HG02970 (cell line): ENCODE results near the gene DISP3.

Experiments used
- ATAC-seq: cut with Tn5 transposase; IDR thresholded peaks from one replicate; pipeline ENCODE4 v1.9.1; 2021; ENCODE audit warnings: mild to moderate bottlenecking, moderate library complexity, moderate number of reproducible peaks; ENCODE audit not compliant: unreplicated experiment, low FRiP score

Gene DISP3

GRCh38 chr1:11526071-11526895, 47.3 kb downstream of the DISP3 start:
- ATAC-seq = no peak

GRCh38 chr1:11527541-11528452, 48.8 kb downstream of the DISP3 start:
- no peak for ATAC-seq

DNA sequence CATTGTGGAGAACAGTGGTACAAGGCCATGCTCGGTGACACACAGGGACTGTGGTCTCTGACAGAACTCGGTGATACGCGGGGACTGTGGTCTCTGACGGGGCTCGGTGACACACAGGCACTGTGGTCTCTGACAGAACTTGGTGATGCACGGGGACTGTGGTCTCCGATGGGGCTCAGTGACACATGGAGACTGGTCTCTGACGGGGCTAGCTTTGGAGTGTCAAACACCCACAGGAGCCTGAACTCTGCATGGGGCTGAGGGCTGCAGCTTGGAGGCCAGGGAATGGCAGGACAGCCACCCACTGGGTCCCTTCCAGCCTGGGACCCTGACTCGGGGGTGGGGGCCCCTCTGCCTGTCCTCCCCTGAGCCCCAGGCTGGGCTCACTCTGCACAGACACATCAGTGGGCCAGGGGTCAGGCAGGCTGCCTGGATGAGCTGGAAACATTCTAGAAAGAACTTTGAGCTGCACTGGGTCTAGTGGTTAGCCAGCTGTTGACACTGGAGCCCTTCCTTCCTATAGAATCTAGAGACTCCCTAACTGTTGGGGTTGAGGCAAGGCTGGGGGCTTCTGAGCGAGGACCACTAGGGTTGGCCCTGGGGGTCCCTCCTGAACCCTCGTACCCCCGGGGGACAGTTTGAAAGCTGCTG, 49.8 kb downstream of the DISP3 start:
- ATAC-seq = no peak

GRCh38 chr1:11529330-11529729, 50.4 kb downstream of the DISP3 start:
- no peak for ATAC-seq

GRCh38 chr1:11529763-11530730, 51.1 kb downstream of the DISP3 start:
- ATAC-seq = no peak

GRCh38 chr1:11530731-11531311, 51.9 kb downstream of the DISP3 start:
- no peak for ATAC-seq

- no peak for ATAC-seq
Observed at GRCh38 chr1:11531314-11531870, 52.4 kb downstream of the DISP3 start.

DNA sequence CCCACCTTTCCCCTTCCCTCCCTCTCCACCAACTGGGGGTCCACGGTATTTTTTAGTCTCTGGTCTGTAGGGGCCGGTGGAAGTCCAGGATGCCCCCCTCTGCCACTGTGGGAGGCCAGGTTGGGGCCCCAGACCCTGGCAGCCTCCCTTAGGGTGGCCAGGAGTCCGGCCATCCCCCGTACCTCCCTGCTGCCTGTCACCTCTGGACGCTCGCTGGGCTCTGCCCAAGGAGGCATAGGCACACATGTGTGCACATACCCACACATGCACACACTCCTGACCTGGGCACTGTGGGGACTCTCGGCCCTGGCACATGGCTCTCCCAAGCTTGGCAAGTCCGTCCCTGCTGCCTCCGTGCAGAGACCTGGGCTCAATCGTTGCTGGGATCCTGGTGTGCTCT, 53.0 kb downstream of the DISP3 start:
- no peak for ATAC-seq

DNA sequence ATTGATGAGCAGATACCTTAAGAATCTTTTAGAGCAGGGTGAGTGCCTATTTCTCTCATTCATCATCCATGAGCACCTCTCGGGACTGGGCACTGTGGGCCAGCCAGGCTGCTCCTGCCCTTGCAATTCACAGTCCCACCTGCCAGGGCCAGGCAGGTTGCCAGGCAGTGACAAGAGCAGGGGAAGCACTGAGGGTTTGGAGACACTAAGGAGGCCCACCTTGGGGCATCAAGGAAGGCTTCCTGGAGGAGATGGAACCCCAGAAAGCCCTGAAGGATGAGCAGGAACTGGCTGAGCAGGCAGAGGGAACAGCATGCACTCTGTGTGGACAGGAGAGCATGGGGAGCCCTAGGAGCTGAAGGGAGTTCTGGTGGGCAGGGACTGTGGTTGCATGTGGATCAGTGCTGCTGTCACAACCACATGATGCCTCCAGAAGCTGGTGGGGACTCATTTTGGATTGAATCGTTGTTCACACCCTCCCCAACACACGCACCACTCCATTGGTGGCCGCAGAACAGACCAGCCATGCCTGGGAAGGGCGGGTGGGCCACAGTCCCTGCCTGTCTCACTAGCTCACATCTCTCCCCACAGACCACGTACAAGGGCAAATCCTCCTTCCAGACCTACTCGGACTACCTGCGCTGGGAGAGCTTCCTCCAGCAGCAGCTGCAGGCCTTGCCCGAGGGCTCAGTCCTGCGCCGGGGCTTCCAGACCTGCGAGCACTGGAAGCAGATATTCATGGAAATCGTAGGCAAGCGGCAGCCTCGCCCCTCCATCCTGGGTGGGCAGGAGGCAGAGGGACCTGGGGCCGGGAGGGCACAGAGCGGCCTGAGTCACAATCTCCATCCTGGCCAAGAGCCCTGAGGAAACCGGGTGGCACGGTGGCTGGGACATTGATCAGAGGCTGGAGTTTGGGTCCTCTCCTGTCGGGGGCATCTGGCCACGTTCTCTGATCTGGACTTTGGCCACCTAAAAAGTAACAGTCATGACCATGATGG, 55.1 kb downstream of the DISP3 start:
- no peak for ATAC-seq

DNA sequence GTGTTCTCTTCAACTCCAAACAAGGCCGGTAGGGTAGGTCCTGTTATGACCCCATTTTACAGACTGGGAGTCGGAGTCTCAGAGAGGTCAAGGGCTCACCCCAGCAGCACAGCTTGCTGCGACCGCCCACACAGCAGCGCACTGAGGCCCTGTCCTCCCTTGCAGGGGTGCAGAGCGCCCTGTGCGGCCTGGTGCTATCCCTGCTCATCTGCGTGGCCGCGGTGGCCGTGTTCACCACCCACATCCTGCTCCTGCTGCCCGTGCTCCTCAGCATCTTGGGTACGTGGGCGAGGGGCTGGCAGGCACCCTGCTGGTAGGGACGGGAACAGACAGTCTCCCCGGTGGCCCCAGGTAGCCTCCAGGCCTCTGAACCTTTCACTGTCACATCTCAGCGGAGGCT, 55.9 kb downstream of the DISP3 start:
- no peak for ATAC-seq

GRCh38 chr1:11535316-11535715, 56.4 kb downstream of the DISP3 start:
- no peak for ATAC-seq

DNA sequence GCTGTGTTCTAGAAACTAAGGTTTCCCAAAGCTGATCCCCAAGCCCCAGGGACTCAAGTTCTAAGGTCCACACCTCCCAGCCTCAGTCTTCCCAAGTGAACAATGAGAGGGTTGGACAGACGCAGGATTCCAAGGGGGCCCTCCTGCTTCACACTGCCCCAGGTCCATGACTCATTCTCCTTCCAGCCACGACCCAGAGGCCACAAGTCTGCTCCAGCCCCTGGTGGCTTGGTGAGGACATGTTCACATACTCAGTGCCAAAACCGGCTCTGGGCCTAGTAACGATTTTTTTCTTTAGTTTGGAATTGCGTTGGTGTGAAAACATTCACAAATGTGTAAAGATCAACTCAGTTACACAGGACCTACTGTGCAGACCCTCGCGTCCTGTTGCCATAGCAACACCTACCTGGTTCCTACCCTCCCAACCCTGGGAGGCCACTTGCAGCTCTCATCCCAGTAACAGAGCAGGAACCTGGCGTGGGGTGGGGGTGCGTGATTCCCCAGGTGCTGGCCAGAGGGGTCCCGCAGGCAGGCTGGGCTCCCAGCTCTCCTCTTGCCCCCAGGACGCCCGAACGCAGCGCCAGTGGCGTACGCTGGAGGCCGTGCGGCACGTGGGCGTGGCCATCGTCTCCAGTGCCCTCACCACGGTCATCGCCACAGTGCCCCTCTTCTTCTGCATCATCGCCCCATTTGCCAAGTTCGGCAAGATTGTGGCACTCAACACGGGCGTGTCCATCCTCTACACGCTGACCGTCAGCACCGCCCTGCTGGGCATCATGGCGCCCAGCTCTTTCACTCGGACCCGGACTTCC, 57.0 kb downstream of the DISP3 start:
- no peak for ATAC-seq

DNA sequence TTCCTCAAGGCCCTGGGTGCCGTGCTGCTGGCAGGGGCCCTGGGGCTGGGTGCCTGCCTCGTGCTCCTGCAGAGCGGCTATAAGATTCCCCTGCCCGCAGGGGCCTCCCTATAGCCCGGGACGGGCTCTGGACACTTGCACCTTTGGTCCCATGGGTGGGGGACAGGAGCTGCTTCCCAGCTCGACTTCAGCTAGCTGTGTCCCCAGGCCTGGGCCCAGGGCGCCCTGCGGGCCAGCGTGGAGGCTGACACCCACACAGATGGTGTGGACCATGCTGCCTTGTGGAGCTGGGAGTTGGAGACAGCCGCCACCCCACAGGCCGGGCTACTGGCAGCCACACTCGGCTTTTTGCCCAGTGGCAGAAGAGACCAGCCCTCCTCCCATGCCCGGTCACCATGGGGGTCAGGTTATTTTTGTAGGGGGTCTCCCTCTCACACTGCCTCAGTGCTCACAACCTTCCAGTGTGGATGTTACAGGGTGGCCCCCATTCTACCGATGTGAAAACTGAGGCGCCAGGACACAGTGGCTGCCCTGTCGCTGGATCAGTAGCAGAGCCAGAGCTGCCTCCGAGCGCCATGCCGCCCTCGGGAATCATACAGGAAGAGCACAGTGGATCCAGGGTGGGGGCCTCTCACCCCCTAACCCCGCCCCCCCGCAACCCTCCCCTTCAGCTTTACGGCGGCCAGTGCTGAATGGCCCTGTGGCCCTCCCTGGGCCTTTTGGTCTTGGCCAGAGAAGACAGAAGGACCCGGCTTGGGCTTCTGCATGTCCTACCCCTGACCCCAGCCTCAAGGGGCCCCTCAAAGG, 57.8 kb downstream of the DISP3 start:
- ATAC-seq = no peak

DNA sequence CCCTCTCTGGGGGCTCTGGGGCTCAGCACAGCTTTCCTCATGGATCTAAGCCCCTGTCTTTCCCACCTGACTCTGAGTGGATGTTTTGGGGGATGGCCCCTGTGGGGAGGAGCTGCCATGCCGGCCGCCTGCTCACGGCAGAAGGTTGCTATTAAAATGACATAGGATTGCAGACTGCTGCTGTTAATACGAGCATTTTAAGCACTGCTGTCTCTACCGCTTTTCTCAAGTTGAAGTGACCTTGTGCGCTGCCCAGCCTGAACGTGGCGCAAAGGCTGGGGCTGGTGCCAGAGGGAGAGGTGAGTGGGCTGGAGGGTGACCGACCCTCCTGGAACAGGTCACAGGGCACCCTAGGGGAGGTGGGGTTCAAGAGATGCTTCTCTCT, 58.4 kb downstream of the DISP3 start:
- ATAC-seq = no peak

GRCh38 chr1:11537854-11538591, 59.1 kb downstream of the DISP3 start:
- no peak for ATAC-seq

DNA sequence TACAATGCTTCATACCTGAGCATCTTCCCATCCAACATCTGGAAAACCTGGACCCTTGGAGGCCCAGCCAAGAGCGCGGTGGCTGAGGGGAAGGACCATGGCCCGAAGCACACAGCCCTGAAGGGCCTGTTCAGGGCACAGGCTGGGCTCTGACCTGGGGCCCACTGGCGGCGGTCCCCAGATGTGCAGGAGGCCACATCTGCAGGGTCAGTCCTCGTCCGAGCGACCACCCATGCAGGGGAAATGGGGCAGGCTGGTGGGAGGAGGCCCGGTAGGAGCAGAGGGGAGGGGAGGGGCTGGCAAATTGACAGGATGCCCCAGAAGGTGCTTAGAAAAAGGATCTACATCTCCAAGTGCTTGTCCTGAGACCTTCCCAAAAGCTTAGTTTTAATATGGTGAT, 59.9 kb downstream of the DISP3 start:
- no peak for ATAC-seq
